B cell (primary cell): ENCODE data around the gene HAT1. TPM values are rescaled to one million over a fixed set of nuclear protein-coding genes. Genes with fewer than 3 reads are reported as not detected.

Experiments
- ATAC-seq: fragments of 200-7000 bp; cut with Tn5 transposase; one replicate; pipeline ENCODE4 v1.10.0; 2021; ENCODE audit warnings: low read depth, mild to moderate bottlenecking, moderate number of reproducible peaks, moderate library complexity
- CTCF ChIA-PET: fragments of 350-600 bp; sonication (Branson Sonifier 250); formaldehyde crosslinking; loops from one replicate; lab custom pipeline; 2021; ENCODE audit warnings: antibody characterized with exemption, inconsistent platforms; lab: Charles Lee
- POLR2A ChIA-PET: fragments of 350-600 bp; sonication (Branson Sonifier 250); formaldehyde crosslinking; loops from one replicate; lab custom pipeline; 2021; ENCODE audit warnings: antibody characterized with exemption; lab: Charles Lee
- DNase-seq: peaks from one replicate; pipeline ENCODE4 v3.0.0; 2013
- H2AFZ ChIP-seq: 2 replicates; pipeline ENCODE4 v1.6.1; 2012; ENCODE audit warnings: mild to moderate bottlenecking, low read depth, low read length; ENCODE audit not compliant: insufficient read depth, poor library complexity, severe bottlenecking
- H3K27ac ChIP-seq, 2 donors: 1 replicate in 1 of 2; 2 replicates in 1 of 2; pipeline ENCODE4 v1.5.1; 2012 to 2013; ENCODE audit warnings: low read length in 2 of 2, mild to moderate bottlenecking in 2 of 2, moderate library complexity in 1 of 2
- H3K27me3 ChIP-seq, 4 experiments: fragments of 200-600 bp in 1 of 4; sonication (generic) in 1 of 4; replicated peaks in 1 of 4; 1 replicate in 2 of 4; 2 replicates in 2 of 4; pipeline versions ENCODE4 v1.6.1 to v1.7.0; 2013 to 2016; ENCODE audit warnings: low read length in 3 of 4, mild to moderate bottlenecking in 2 of 4, mixed read lengths in 1 of 4, moderate library complexity in 1 of 4; ENCODE audit not compliant: insufficient read depth in 4 of 4, control insufficient read depth in 3 of 4; ENCODE audit errors: control extremely low read depth in 1 of 4
- H3K36me3 ChIP-seq, 2 experiments: replicated peaks in 1 of 2; 1 replicate in 1 of 2; 2 replicates in 1 of 2; pipeline versions ENCODE4 v1.6.1 to v1.7.1; 2013; ENCODE audit warnings: low read length in 1 of 2; ENCODE audit not compliant: insufficient read depth in 2 of 2, control insufficient read depth in 1 of 2; ENCODE audit errors: control extremely low read depth in 1 of 2, extremely low read depth in 1 of 2
- H3K4me1 ChIP-seq, 2 donors: fragments of 200-600 bp in 1 of 2; sonication (generic) in 1 of 2; 1 replicate in 1 of 2; 2 replicates in 1 of 2; pipeline versions ENCODE4 v1.5.1 to v1.6.1; 2013 to 2017; ENCODE audit warnings: low read length in 2 of 2; ENCODE audit not compliant: control insufficient read depth in 2 of 2, insufficient read depth in 2 of 2
- H3K4me2 ChIP-seq: replicated peaks from 2 replicates; pipeline ENCODE3; 2012; ENCODE audit warnings: mild to moderate bottlenecking, low read depth, low read length; ENCODE audit not compliant: poor library complexity, severe bottlenecking
- H3K4me3 ChIP-seq, 5 experiments: fragments of 200-600 bp in 1 of 5; sonication (generic) in 1 of 5; 1 replicate in 3 of 5; 2 replicates in 2 of 5; pipeline versions ENCODE4 v1.5.1 to v1.7.0; 2011 to 2016; ENCODE audit warnings: low read length in 4 of 5, mild to moderate bottlenecking in 4 of 5, low read depth in 2 of 5, control low read depth in 1 of 5, moderate library complexity in 1 of 5; ENCODE audit not compliant: insufficient read depth in 1 of 5; ENCODE audit errors: control extremely low read depth in 1 of 5, extremely low read depth in 1 of 5
- H3K79me2 ChIP-seq: fragments of 200-600 bp; sonication (generic); one replicate; pipeline ENCODE4 v1.6.0; 2016; ENCODE audit warnings: low read length; ENCODE audit not compliant: control insufficient read depth, insufficient read depth
- H3K9ac ChIP-seq: fragments of 200-600 bp; sonication (generic); 2 replicates; pipeline ENCODE4 v1.6.1; 2017; ENCODE audit warnings: mild to moderate bottlenecking, low read length, moderate library complexity
- H3K9me3 ChIP-seq, 3 donors: one replicate each; pipeline versions ENCODE4 v1.6.1 to v1.7.1; 2013; ENCODE audit warnings: low read length in 2 of 3; ENCODE audit not compliant: control insufficient read depth in 2 of 3, insufficient read depth in 1 of 3; ENCODE audit errors: control extremely low read depth in 1 of 3
- H4K20me1 ChIP-seq: 2 replicates; pipeline ENCODE4 v1.6.0; 2012; ENCODE audit warnings: mild to moderate bottlenecking, low read length; ENCODE audit not compliant: insufficient read depth, control insufficient read depth, poor library complexity, severe bottlenecking
- H3K27ac Mint-ChIP-seq: one replicate; pipeline ENCODE4 v1.8.0; 2021; ENCODE audit warnings: mixed read lengths
- H3K27me3 Mint-ChIP-seq: one replicate; pipeline ENCODE4 v1.8.0; 2021; ENCODE audit warnings: mixed read lengths
- H3K4me1 Mint-ChIP-seq: one replicate; pipeline ENCODE4 v1.8.0; 2021; ENCODE audit warnings: mixed read lengths
- H3K4me3 Mint-ChIP-seq: one replicate; pipeline ENCODE4 v1.8.0; 2021; ENCODE audit warnings: mixed read lengths
- H3K9me3 Mint-ChIP-seq: one replicate; pipeline ENCODE4 v1.8.0; 2022; ENCODE audit warnings: mixed read lengths; ENCODE audit not compliant: insufficient read depth
- EZH2 ChIP-seq: IDR thresholded peaks from 2 replicates; pipeline ENCODE4 v1.6.1; 2012; ENCODE audit warnings: borderline replicate concordance, low read depth, mild to moderate bottlenecking, moderate library complexity, low read length; ENCODE audit not compliant: insufficient read depth, poor library complexity, severe bottlenecking
- WGBS: methylation state at CpG from one replicate; pipeline ENCODE4 v1.1.5; 2013; ENCODE audit warnings: missing lambda C conversion rate; ENCODE audit not compliant: insufficient coverage; 5-methylcytosine and 5-hydroxymethylcytosine counted together
- intact Hi-C: fragments of 100-400 bp; cut with micrococcal nuclease; formaldehyde crosslinking; loops from one replicate; pipeline ENCODE4 v1.10.0; 2022
- polyA plus RNA-seq: library from polyadenylated mRNA; depleted of rRNA; stranded (reverse); fragments of >200 nt; gene quantifications from 2 replicates; pipeline ENCODE4 v1.2.3, GENCODE V29; 2012
- total RNA-seq, 2 donors: library from RNA; stranded (reverse); fragments of 120-200 nt in 1 of 2; gene quantifications; 1 replicate in 1 of 2; 2 replicates in 1 of 2; pipeline versions ENCODE4 v1.2.3 to v1.2.4, GENCODE V29; 2013 to 2022
- TF ChIP-seq, protein P1 (sequence below): fragments of 200-600 bp; IDR thresholded peaks from one replicate; pipeline ENCODE4 v1.8.0; 2022; ENCODE audit warnings: antibody characterized with exemption, mild to moderate bottlenecking

Gene HAT1
- total and polyA plus RNA-seq, 2 donors (not counting 1 experiment from before 2014, with no cell fraction given), result 12.0 to 25.1 TPM

DNA sequence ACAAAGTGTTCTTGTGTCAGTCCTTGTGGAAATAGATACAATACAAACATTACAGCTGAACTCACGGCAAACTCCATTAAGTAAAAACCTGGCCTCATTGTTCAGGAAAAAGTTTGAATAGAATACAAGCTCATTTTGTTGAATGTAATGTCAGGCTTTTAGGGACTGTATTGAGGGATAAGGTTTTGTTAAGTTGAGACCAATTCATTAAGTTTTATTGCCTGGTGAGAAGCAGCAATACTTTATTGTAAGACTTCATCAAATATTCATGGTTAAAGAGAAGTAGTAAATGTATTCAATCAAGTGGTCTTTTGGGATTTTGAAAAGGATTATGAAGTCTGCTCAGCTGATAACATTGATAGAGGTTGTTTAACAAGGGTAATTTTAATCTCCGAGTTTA is 42.0 kb downstream of the HAT1 start:
- ATAC-seq, result no peak
- Mint-ChIP-seq H3K9me3 (no peaks in the 10 kb centered on the region), H3K27ac (no peak overlapping the region), H3K4me1 (no peaks in the 10 kb centered on the region), H3K4me3 (no peak overlapping the region), H3K27me3 (no peaks in the 10 kb centered on the region)
- TF ChIP-seq, protein P1, sequence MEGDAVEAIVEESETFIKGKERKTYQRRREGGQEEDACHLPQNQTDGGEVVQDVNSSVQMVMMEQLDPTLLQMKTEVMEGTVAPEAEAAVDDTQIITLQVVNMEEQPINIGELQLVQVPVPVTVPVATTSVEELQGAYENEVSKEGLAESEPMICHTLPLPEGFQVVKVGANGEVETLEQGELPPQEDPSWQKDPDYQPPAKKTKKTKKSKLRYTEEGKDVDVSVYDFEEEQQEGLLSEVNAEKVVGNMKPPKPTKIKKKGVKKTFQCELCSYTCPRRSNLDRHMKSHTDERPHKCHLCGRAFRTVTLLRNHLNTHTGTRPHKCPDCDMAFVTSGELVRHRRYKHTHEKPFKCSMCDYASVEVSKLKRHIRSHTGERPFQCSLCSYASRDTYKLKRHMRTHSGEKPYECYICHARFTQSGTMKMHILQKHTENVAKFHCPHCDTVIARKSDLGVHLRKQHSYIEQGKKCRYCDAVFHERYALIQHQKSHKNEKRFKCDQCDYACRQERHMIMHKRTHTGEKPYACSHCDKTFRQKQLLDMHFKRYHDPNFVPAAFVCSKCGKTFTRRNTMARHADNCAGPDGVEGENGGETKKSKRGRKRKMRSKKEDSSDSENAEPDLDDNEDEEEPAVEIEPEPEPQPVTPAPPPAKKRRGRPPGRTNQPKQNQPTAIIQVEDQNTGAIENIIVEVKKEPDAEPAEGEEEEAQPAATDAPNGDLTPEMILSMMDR, result no peak
- no peak for TF ChIP-seq EZH2
- intact Hi-C loops, result no loop called here
- H3K4me1 ChIP-seq, result no peaks in the 10 kb centered on the region
- no peaks in the 10 kb centered on the region for H3K27me3 ChIP-seq
- H3K9ac ChIP-seq, result no peak overlapping the region
- ChIA-PET CTCF (no interaction called here), POLR2A (no interaction called here)
- H3K27ac ChIP-seq, result no peak overlapping the region
- H4K20me1 ChIP-seq, result no peaks in the 10 kb centered on the region
- peaks cover 14 to 23% of the 10 kb centered on the region in 2 experiments for H3K36me3 ChIP-seq
- no peaks in the 10 kb centered on the region for H3K79me2 ChIP-seq
- H3K4me2 ChIP-seq, result no peak overlapping the region
- no peaks in the 10 kb centered on the region for H3K9me3 ChIP-seq
- DNase-seq, result no peak
- no peak overlapping the region for H2AFZ ChIP-seq
- no CpG with 5 or more reads among the region's 2 CpGs for WGBS
- no peak overlapping the region for H3K4me3 ChIP-seq

DNA sequence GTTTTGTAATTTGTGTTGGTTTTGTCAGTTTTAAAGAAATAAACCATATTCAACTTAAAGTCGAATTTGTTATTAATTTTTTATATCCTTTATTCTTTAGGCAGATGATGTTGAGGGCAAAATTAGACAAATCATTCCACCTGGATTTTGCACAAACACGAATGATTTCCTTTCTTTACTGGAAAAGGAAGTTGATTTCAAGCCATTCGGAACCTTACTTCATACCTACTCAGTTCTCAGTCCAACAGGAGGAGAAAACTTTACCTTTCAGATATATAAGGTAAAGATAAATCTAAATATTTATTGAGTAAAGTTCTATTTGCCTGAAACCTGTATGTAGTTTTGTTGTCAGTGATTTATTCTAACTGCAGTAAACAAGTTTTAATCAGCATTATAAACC is 43.0 kb downstream of the HAT1 start:
- Histone ChIP-seq H3K36me3 (peaks cover 11 to 23% of the 10 kb centered on the region in 2 experiments), H2AFZ (no peak overlapping the region), H3K79me2 (no peaks in the 10 kb centered on the region), H3K4me1 (no peaks in the 10 kb centered on the region), H3K4me2 (no peak overlapping the region), H3K27me3 (no peaks in the 10 kb centered on the region), H3K9me3 (no peaks in the 10 kb centered on the region), H3K27ac (no peak overlapping the region), H4K20me1 (no peaks in the 10 kb centered on the region), H3K4me3 (no peak overlapping the region), H3K9ac (no peak overlapping the region)
- Mint-ChIP-seq H3K27me3 (no peaks in the 10 kb centered on the region), H3K9me3 (no peaks in the 10 kb centered on the region), H3K4me3 (no peak overlapping the region), H3K27ac (no peak overlapping the region), H3K4me1 (no peaks in the 10 kb centered on the region)
- DNase-seq, result no peak
- TF ChIP-seq, protein P1, result no peak
- POLR2A ChIA-PET, result no interaction called here
- WGBS, result no CpG with 5 or more reads among the region's 3 CpGs
- intact Hi-C loops, result no loop called here
- ATAC-seq, result no peak
- CTCF ChIA-PET, result no interaction called here
